B cell (primary cell): ENCODE results near the gene NRG4. TPM values are rescaled to one million over a fixed set of nuclear protein-coding genes. Genes with fewer than 3 reads are reported as not detected.

Experiments
- ATAC-seq: fragments of 200-7000 bp; cut with Tn5 transposase; one replicate; pipeline ENCODE4 v1.10.0; 2021; ENCODE audit warnings: low read depth, mild to moderate bottlenecking, moderate number of reproducible peaks, moderate library complexity
- CTCF ChIA-PET: fragments of 350-600 bp; sonication (Branson Sonifier 250); formaldehyde crosslinking; loops from one replicate; lab custom pipeline; 2021; ENCODE audit warnings: antibody characterized with exemption, inconsistent platforms; lab: Charles Lee
- POLR2A ChIA-PET: fragments of 350-600 bp; sonication (Branson Sonifier 250); formaldehyde crosslinking; loops from one replicate; lab custom pipeline; 2021; ENCODE audit warnings: antibody characterized with exemption; lab: Charles Lee
- DNase-seq: peaks from one replicate; pipeline ENCODE4 v3.0.0; 2013
- H2AFZ ChIP-seq: 2 replicates; pipeline ENCODE4 v1.6.1; 2012; ENCODE audit warnings: mild to moderate bottlenecking, low read depth, low read length; ENCODE audit not compliant: insufficient read depth, poor library complexity, severe bottlenecking
- H3K27ac ChIP-seq, 2 donors: 1 replicate in 1 of 2; 2 replicates in 1 of 2; pipeline ENCODE4 v1.5.1; 2012 to 2013; ENCODE audit warnings: low read length in 2 of 2, mild to moderate bottlenecking in 2 of 2, moderate library complexity in 1 of 2
- H3K27me3 ChIP-seq, 4 experiments: fragments of 200-600 bp in 1 of 4; sonication (generic) in 1 of 4; replicated peaks in 1 of 4; 1 replicate in 2 of 4; 2 replicates in 2 of 4; pipeline versions ENCODE4 v1.6.1 to v1.7.0; 2013 to 2016; ENCODE audit warnings: low read length in 3 of 4, mild to moderate bottlenecking in 2 of 4, mixed read lengths in 1 of 4, moderate library complexity in 1 of 4; ENCODE audit not compliant: insufficient read depth in 4 of 4, control insufficient read depth in 3 of 4; ENCODE audit errors: control extremely low read depth in 1 of 4
- H3K36me3 ChIP-seq, 2 experiments: replicated peaks in 1 of 2; 1 replicate in 1 of 2; 2 replicates in 1 of 2; pipeline versions ENCODE4 v1.6.1 to v1.7.1; 2013; ENCODE audit warnings: low read length in 1 of 2; ENCODE audit not compliant: insufficient read depth in 2 of 2, control insufficient read depth in 1 of 2; ENCODE audit errors: control extremely low read depth in 1 of 2, extremely low read depth in 1 of 2
- H3K4me1 ChIP-seq, 2 donors: fragments of 200-600 bp in 1 of 2; sonication (generic) in 1 of 2; 1 replicate in 1 of 2; 2 replicates in 1 of 2; pipeline versions ENCODE4 v1.5.1 to v1.6.1; 2013 to 2017; ENCODE audit warnings: low read length in 2 of 2; ENCODE audit not compliant: control insufficient read depth in 2 of 2, insufficient read depth in 2 of 2
- H3K4me2 ChIP-seq: replicated peaks from 2 replicates; pipeline ENCODE3; 2012; ENCODE audit warnings: mild to moderate bottlenecking, low read depth, low read length; ENCODE audit not compliant: poor library complexity, severe bottlenecking
- H3K4me3 ChIP-seq, 5 experiments: fragments of 200-600 bp in 1 of 5; sonication (generic) in 1 of 5; 1 replicate in 3 of 5; 2 replicates in 2 of 5; pipeline versions ENCODE4 v1.5.1 to v1.7.0; 2011 to 2016; ENCODE audit warnings: low read length in 4 of 5, mild to moderate bottlenecking in 4 of 5, low read depth in 2 of 5, control low read depth in 1 of 5, moderate library complexity in 1 of 5; ENCODE audit not compliant: insufficient read depth in 1 of 5; ENCODE audit errors: control extremely low read depth in 1 of 5, extremely low read depth in 1 of 5
- H3K79me2 ChIP-seq: fragments of 200-600 bp; sonication (generic); one replicate; pipeline ENCODE4 v1.6.0; 2016; ENCODE audit warnings: low read length; ENCODE audit not compliant: control insufficient read depth, insufficient read depth
- H3K9ac ChIP-seq: fragments of 200-600 bp; sonication (generic); 2 replicates; pipeline ENCODE4 v1.6.1; 2017; ENCODE audit warnings: mild to moderate bottlenecking, low read length, moderate library complexity
- H3K9me3 ChIP-seq, 3 donors: one replicate each; pipeline versions ENCODE4 v1.6.1 to v1.7.1; 2013; ENCODE audit warnings: low read length in 2 of 3; ENCODE audit not compliant: control insufficient read depth in 2 of 3, insufficient read depth in 1 of 3; ENCODE audit errors: control extremely low read depth in 1 of 3
- H4K20me1 ChIP-seq: 2 replicates; pipeline ENCODE4 v1.6.0; 2012; ENCODE audit warnings: mild to moderate bottlenecking, low read length; ENCODE audit not compliant: insufficient read depth, control insufficient read depth, poor library complexity, severe bottlenecking
- H3K27ac Mint-ChIP-seq: one replicate; pipeline ENCODE4 v1.8.0; 2021; ENCODE audit warnings: mixed read lengths
- H3K27me3 Mint-ChIP-seq: one replicate; pipeline ENCODE4 v1.8.0; 2021; ENCODE audit warnings: mixed read lengths
- H3K4me1 Mint-ChIP-seq: one replicate; pipeline ENCODE4 v1.8.0; 2021; ENCODE audit warnings: mixed read lengths
- H3K4me3 Mint-ChIP-seq: one replicate; pipeline ENCODE4 v1.8.0; 2021; ENCODE audit warnings: mixed read lengths
- H3K9me3 Mint-ChIP-seq: one replicate; pipeline ENCODE4 v1.8.0; 2022; ENCODE audit warnings: mixed read lengths; ENCODE audit not compliant: insufficient read depth
- EZH2 ChIP-seq: IDR thresholded peaks from 2 replicates; pipeline ENCODE4 v1.6.1; 2012; ENCODE audit warnings: borderline replicate concordance, low read depth, mild to moderate bottlenecking, moderate library complexity, low read length; ENCODE audit not compliant: insufficient read depth, poor library complexity, severe bottlenecking
- WGBS: methylation state at CpG from one replicate; pipeline ENCODE4 v1.1.5; 2013; ENCODE audit warnings: missing lambda C conversion rate; ENCODE audit not compliant: insufficient coverage; 5-methylcytosine and 5-hydroxymethylcytosine counted together
- intact Hi-C: fragments of 100-400 bp; cut with micrococcal nuclease; formaldehyde crosslinking; loops from one replicate; pipeline ENCODE4 v1.10.0; 2022
- polyA plus RNA-seq: library from polyadenylated mRNA; depleted of rRNA; stranded (reverse); fragments of >200 nt; gene quantifications from 2 replicates; pipeline ENCODE4 v1.2.3, GENCODE V29; 2012
- total RNA-seq, 2 donors: library from RNA; stranded (reverse); fragments of 120-200 nt in 1 of 2; gene quantifications; 1 replicate in 1 of 2; 2 replicates in 1 of 2; pipeline versions ENCODE4 v1.2.3 to v1.2.4, GENCODE V29; 2013 to 2022
- TF ChIP-seq, protein P1 (sequence below): fragments of 200-600 bp; IDR thresholded peaks from one replicate; pipeline ENCODE4 v1.8.0; 2022; ENCODE audit warnings: antibody characterized with exemption, mild to moderate bottlenecking

The NRG4 gene
- total and polyA plus RNA-seq, 2 donors (not counting 1 experiment from before 2014, with no cell fraction given) = 0.37 TPM; not detected in 1

DNA sequence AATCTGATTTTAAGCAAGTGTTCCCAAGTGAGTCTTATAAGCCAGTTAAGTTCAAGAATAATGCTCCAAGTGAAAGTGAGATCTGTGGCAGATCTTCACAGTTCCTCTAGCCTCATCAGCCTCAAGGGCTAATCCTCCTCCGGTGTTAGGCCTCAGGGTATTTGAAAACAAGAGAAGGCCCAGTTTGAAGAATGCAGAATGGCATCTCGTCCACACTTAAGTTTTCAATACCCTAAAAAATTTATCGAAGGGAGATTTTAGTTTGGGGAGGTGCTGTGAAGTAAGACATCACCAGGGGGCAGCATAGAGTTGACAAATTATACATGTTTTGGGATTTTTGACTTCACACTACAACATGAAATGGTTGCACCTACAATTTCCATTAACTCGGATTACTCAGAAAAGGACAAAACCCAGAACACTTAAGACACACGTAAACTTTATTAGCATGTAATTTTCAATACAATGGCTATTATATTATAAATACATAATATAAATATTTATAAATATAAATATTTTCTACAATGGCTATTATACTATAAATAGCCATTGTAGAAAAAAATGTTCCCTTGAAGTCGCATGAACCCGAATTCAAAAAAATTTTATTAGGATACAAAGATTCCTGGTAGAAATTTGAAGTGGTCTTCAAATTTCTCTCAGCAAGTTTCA is 45.2 kb upstream of the NRG4 start:
- H3K4me2 ChIP-seq = peak overlapping the region; percentile 63
- Mint-ChIP-seq H3K4me1 (peaks cover 36% of the 10 kb centered on the region), H3K27ac (peak overlapping the region; percentile 69), H3K4me3 (peak overlapping the region; percentile 51), H3K27me3 (peaks cover 26% of the 10 kb centered on the region), H3K9me3 (no peaks in the 10 kb centered on the region)
- H3K27ac ChIP-seq = peak overlapping the region; percentile 54 to 83
- POLR2A ChIA-PET = no interaction called here
- no peak for TF ChIP-seq EZH2
- TF ChIP-seq, protein P1, sequence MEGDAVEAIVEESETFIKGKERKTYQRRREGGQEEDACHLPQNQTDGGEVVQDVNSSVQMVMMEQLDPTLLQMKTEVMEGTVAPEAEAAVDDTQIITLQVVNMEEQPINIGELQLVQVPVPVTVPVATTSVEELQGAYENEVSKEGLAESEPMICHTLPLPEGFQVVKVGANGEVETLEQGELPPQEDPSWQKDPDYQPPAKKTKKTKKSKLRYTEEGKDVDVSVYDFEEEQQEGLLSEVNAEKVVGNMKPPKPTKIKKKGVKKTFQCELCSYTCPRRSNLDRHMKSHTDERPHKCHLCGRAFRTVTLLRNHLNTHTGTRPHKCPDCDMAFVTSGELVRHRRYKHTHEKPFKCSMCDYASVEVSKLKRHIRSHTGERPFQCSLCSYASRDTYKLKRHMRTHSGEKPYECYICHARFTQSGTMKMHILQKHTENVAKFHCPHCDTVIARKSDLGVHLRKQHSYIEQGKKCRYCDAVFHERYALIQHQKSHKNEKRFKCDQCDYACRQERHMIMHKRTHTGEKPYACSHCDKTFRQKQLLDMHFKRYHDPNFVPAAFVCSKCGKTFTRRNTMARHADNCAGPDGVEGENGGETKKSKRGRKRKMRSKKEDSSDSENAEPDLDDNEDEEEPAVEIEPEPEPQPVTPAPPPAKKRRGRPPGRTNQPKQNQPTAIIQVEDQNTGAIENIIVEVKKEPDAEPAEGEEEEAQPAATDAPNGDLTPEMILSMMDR = peak; percentile 80
- peak; percentile 73 for DNase-seq
- no CpG with 5 or more reads among the region's 7 CpGs for WGBS
- no peaks in the 10 kb centered on the region for H3K9me3 ChIP-seq
- peaks cover 33 to 35% of the 10 kb centered on the region in 2 donors for H3K4me1 ChIP-seq
- H4K20me1 ChIP-seq = no peaks in the 10 kb centered on the region
- no peaks in the 10 kb centered on the region for H3K36me3 ChIP-seq
- intact Hi-C loops = loop anchor here (1.0 to 5.0 kb wide), 4 partner anchors 82 to 215 kb away; partner anchors contain the start of genes FBXO22 and UBE2Q2
- ATAC-seq = peak; percentile 37
- H3K4me3 ChIP-seq = peak overlapping the region in 4 of 5 experiments; percentile 7 to 37 (median 17)
- no peak overlapping the region for H2AFZ ChIP-seq
- CTCF ChIA-PET = interaction anchor here (0.8 to 6.7 kb wide), 12 partner anchors 9 to 1735 kb away, joined by 3 to 97 read pairs (median 4); no protein-coding TSS in a partner anchor
- H3K9ac ChIP-seq = peak overlapping the region; percentile 30
- peaks cover 0 to 31% (median 19%) of the 10 kb centered on the region in 4 experiments for H3K27me3 ChIP-seq
- H3K79me2 ChIP-seq = no peaks in the 10 kb centered on the region

DNA sequence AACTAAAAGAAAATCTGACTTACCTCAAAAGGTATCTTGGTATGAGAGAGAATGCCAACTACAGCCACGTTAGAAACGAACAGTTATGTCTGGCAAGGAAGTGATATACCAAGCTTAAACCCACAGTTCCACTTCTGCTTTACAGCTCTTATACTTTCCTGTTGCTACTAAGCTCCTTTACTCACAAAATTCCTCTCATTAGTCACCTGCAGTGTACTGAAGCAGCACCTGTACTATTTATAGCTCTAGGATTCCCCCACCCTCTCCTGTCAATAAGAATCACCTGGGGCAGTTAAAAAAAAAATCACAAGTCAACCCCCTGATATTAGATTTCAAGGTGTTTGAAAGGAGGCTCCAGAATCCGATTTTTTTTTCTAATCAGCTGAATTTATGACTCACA is 44.7 kb upstream of the NRG4 start:
- peak overlapping the region in 4 of 5 experiments; percentile 7 to 37 (median 17) for H3K4me3 ChIP-seq
- peaks cover 33 to 35% of the 10 kb centered on the region in 2 donors for H3K4me1 ChIP-seq
- ChIA-PET POLR2A (no interaction called here), CTCF (interaction anchor here (0.8 to 6.7 kb wide), 10 partner anchors 9 to 1735 kb away, joined by 3 to 97 read pairs (median 4); no protein-coding TSS in a partner anchor)
- H3K27me3 Mint-ChIP-seq = peaks cover 22% of the 10 kb centered on the region
- DNase-seq = peak; percentile 81
- H3K9ac ChIP-seq = peak overlapping the region; percentile 30
- peaks cover 36% of the 10 kb centered on the region for H3K4me1 Mint-ChIP-seq
- H3K27ac Mint-ChIP-seq = peak overlapping the region; percentile 69
- ATAC-seq = peak; percentile 82
- H3K79me2 ChIP-seq = no peaks in the 10 kb centered on the region
- no peaks in the 10 kb centered on the region for H3K9me3 ChIP-seq
- H3K36me3 ChIP-seq = no peaks in the 10 kb centered on the region
- H3K27me3 ChIP-seq = peaks cover 0 to 27% (median 19%) of the 10 kb centered on the region in 4 experiments
- H3K4me3 Mint-ChIP-seq = peak overlapping the region; percentile 51
- peak overlapping the region; percentile 14 for H2AFZ ChIP-seq
- peak overlapping the region; percentile 63 for H3K4me2 ChIP-seq
- TF ChIP-seq, protein P1 = no peak
- no peak for TF ChIP-seq EZH2
- H3K9me3 Mint-ChIP-seq = no peaks in the 10 kb centered on the region
- H4K20me1 ChIP-seq = no peaks in the 10 kb centered on the region
- WGBS = no CpG with 5 or more reads among the region's 3 CpGs
- H3K27ac ChIP-seq = peak overlapping the region; percentile 54 to 83
- intact Hi-C loops = loop anchor here (1.0 to 5.0 kb wide), 4 partner anchors 82 to 215 kb away; partner anchors contain the start of genes FBXO22 and UBE2Q2
